Endothelial cell of umbilical vein (primary cell): ENCODE measurements around the gene BCL2L14. TPM values are rescaled to one million over a fixed set of nuclear protein-coding genes. Genes with fewer than 3 reads are reported as not detected.

Source experiments
- BruUV-seq: library from RNA; stranded (reverse); fragments of 400-500 nt; replicated peaks from 2 replicates; lab custom pipeline; 2021; lab: Mats Ljungman, UMichigan
- CTCF ChIA-PET: fragments of 300-600, 350-600 bp; sonication (Branson Sonifier 250); formaldehyde crosslinking; loops from one replicate; lab custom pipeline; 2021; ENCODE audit warnings: antibody characterized with exemption, inconsistent platforms; lab: Charles Lee
- POLR2A ChIA-PET: fragments of 300-600, 350-600 bp; sonication (Branson Sonifier 250); formaldehyde crosslinking; loops from one replicate; lab custom pipeline; 2021; ENCODE audit warnings: antibody characterized with exemption, inconsistent platforms; lab: Charles Lee
- DNase-seq: peaks from one replicate; pipeline ENCODE4 v3.0.0-alpha.2; 2011; ENCODE audit warnings: low read depth, low spot score
- FAIRE-seq: peaks from 2 replicates; lab custom pipeline; 2011; peaks lifted over from hg19 to GRCh38; lab: Jason Lieb, UNC
- H2AFZ ChIP-seq: 2 replicates; pipeline ENCODE4 v1.6.0; 2012; ENCODE audit warnings: low read depth, low read length, control low read depth, inconsistent platforms
- H3K27ac ChIP-seq: 2 replicates; pipeline ENCODE4 v1.5.1; 2011; ENCODE audit warnings: low read depth, mild to moderate bottlenecking, control low read depth, low read length, moderate library complexity; ENCODE audit not compliant: insufficient read depth
- H3K27me3 ChIP-seq, 2 experiments: 2 replicates each; pipeline versions ENCODE4 v1.6.0 to v1.6.1; 2011; ENCODE audit warnings: low read length in 2 of 2, mixed read lengths in 1 of 2; ENCODE audit not compliant: control insufficient read depth in 2 of 2, insufficient read depth in 2 of 2
- H3K36me3 ChIP-seq, 2 experiments: 2 replicates in 1 of 2; 3 replicates in 1 of 2; pipeline ENCODE4 v1.5.1; 2011; ENCODE audit warnings: low read length in 2 of 2, mild to moderate bottlenecking in 1 of 2, moderate library complexity in 1 of 2; ENCODE audit not compliant: control insufficient read depth in 2 of 2, insufficient read depth in 2 of 2; ENCODE audit errors: extremely low read depth in 1 of 2
- H3K4me1 ChIP-seq: 3 replicates; pipeline ENCODE4 v1.5.1; 2011; ENCODE audit warnings: mild to moderate bottlenecking, low read length; ENCODE audit not compliant: control insufficient read depth, insufficient read depth; ENCODE audit errors: extremely low read depth
- H3K4me2 ChIP-seq: 2 replicates; pipeline ENCODE4 v1.6.1; 2011; ENCODE audit warnings: low read length, control low read depth, mixed read lengths; ENCODE audit not compliant: insufficient read depth
- H3K4me3 ChIP-seq, 3 experiments: fragments of 200-600 bp in 1 of 3; sonication (generic), shearing (Covaris generic) in 1 of 3; replicated peaks in 1 of 3; 2 replicates each; pipeline ENCODE4 v1.5.1; 2011 to 2016; ENCODE audit warnings: control low read depth in 3 of 3, low read length in 3 of 3, mild to moderate bottlenecking in 2 of 3, inconsistent platforms in 1 of 3, low read depth in 1 of 3, moderate library complexity in 1 of 3; ENCODE audit not compliant: insufficient read depth in 1 of 3
- H3K79me2 ChIP-seq: 2 replicates; pipeline ENCODE4 v1.6.0; 2012; ENCODE audit warnings: low read length, inconsistent platforms; ENCODE audit not compliant: control insufficient read depth, insufficient read depth
- H3K9ac ChIP-seq: replicated peaks from 2 replicates; pipeline ENCODE3; 2011; ENCODE audit warnings: low read length, control low read depth; ENCODE audit not compliant: insufficient read depth; ENCODE audit errors: extremely low read depth
- H3K9me1 ChIP-seq: replicated peaks from 3 replicates; pipeline ENCODE4 v1.6.0; 2011; ENCODE audit warnings: mild to moderate bottlenecking, low read length; ENCODE audit not compliant: control insufficient read depth, insufficient read depth; ENCODE audit errors: extremely low read depth
- H3K9me3 ChIP-seq: replicated peaks from 2 replicates; pipeline ENCODE4 v1.5.1; 2012; ENCODE audit warnings: low read length, inconsistent platforms; ENCODE audit not compliant: control insufficient read depth, insufficient read depth
- H4K20me1 ChIP-seq: replicated peaks from 2 replicates; pipeline ENCODE3; 2011; ENCODE audit warnings: mild to moderate bottlenecking, low read length; ENCODE audit not compliant: control insufficient read depth, insufficient read depth; ENCODE audit errors: extremely low read depth
- EZH2 ChIP-seq: IDR thresholded peaks from 2 replicates; pipeline ENCODE4 v1.6.1; 2012; ENCODE audit warnings: borderline replicate concordance, low read depth, mild to moderate bottlenecking, moderate library complexity, low read length, inconsistent platforms; ENCODE audit not compliant: severe bottlenecking
- FOS ChIP-seq: IDR thresholded peaks from 2 replicates; pipeline ENCODE4 v1.6.1; 2011; ENCODE audit warnings: mild to moderate bottlenecking, low read length, moderate library complexity, borderline replicate concordance; ENCODE audit not compliant: insufficient read depth
- JUN ChIP-seq: IDR thresholded peaks from 2 replicates; pipeline ENCODE4 v1.6.1; 2011; ENCODE audit warnings: borderline replicate concordance, low read depth; ENCODE audit not compliant: insufficient read length, insufficient read depth
- MYC ChIP-seq: IDR thresholded peaks from one replicate; pipeline ENCODE4 v1.6.1; 2011; ENCODE audit warnings: mild to moderate bottlenecking, low read depth, low read length
- POLR2A ChIP-seq: IDR thresholded peaks from 2 replicates; pipeline ENCODE4 v1.6.1; 2012; ENCODE audit warnings: low read depth, mild to moderate bottlenecking, control low read depth, low read length
- POLR2AphosphoS5 ChIP-seq: IDR thresholded peaks from 2 replicates; pipeline ENCODE4 v1.6.1; 2012; ENCODE audit warnings: low read depth, mild to moderate bottlenecking, control low read depth, low read length, moderate library complexity; ENCODE audit not compliant: insufficient read depth
- dilution Hi-C: fragments of 300-500 bp; cut with MboI; formaldehyde crosslinking; loops from one replicate; pipeline ENCODE4 v1.15.0; 2019; ENCODE audit warnings: low sequenced_read_pairs; ENCODE audit not compliant: extremely low pct_ligation_motif_present
- intact Hi-C: fragments of 100-400 bp; cut with micrococcal nuclease; formaldehyde crosslinking; loops from one replicate; pipeline ENCODE4 v1.10.0; 2022
- polyA plus RNA-seq, 4 experiments: library from polyadenylated mRNA; depleted of rRNA in 3 of 4; stranded (reverse) in 3 of 4; unstranded in 1 of 4; fragments of >200 nt; gene quantifications; 2 replicates each; pipeline versions ENCODE4 v1.2.1 to v1.2.3, GENCODE V29; 2011 to 2012; ENCODE audit warnings: missing spikeins in 1 of 4
- total RNA-seq: library from RNA; stranded (reverse); gene quantifications from 2 replicates; pipeline ENCODE4 v1.2.3, GENCODE V29; 2021
- TF ChIP-seq, protein P1 (sequence below): IDR thresholded peaks from 2 replicates; pipeline ENCODE4 v1.6.1; 2011; ENCODE audit not compliant: insufficient read depth, insufficient read length
- TF ChIP-seq, protein P2 (sequence below), 2 donors: IDR thresholded peaks; 1 replicate in 1 of 2; 2 replicates in 1 of 2; pipeline ENCODE4 v1.5.1; 2011; ENCODE audit warnings: low read length in 2 of 2, mild to moderate bottlenecking in 2 of 2, moderate library complexity in 2 of 2, control low read depth in 1 of 2, inconsistent platforms in 1 of 2, low read depth in 1 of 2; ENCODE audit not compliant: insufficient read depth in 1 of 2; ENCODE audit errors: extremely low read depth in 1 of 2

The BCL2L14 gene
- total and polyA plus RNA-seq, 2 donors (not counting 3 experiments of a cell fraction or from before 2014, with no cell fraction given) = not detected

DNA sequence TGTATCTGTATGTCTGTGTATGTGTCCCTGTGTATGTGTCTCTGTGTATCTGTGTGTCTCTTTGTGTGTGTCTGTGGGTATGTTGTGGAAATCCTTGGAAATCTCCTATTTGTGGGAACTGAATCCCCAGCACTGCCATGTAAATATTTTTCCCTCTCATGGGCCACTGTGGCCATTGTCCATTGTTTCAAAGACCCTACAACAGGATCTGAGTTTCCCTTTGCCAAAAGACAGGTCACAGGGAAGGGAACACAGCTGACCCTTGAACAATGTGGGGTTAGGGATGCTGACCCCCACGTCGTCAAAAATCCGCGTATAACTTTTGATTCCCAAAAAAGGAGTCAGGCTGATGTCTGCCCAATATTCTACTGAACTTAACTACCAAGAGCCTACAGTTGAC, 22.5 kb upstream of the BCL2L14 start:
- FAIRE-seq (no peak), DNase-seq (peak; percentile 38)
- H3K79me2 ChIP-seq = no peaks in the 10 kb centered on the region
- POLR2A ChIA-PET = no interaction called here
- no peaks in the 10 kb centered on the region for H3K9me3 ChIP-seq
- H3K27ac ChIP-seq = no peak overlapping the region
- no peak overlapping the region for H3K4me2 ChIP-seq
- peaks cover 9 to 21% of the 10 kb centered on the region in 2 experiments for H3K27me3 ChIP-seq
- H3K4me1 ChIP-seq = peaks cover 4% of the 10 kb centered on the region
- dilution Hi-C loops (loop anchor here (25.0 kb wide), 1 partner anchor 461 kb away; no protein-coding TSS in a partner anchor), intact Hi-C loops (no loop called here)
- no peak overlapping the region for H3K9ac ChIP-seq
- no peaks in the 10 kb centered on the region for H4K20me1 ChIP-seq
- CTCF ChIA-PET = no interaction called here
- no peaks in the 10 kb centered on the region for H3K36me3 ChIP-seq
- no TSS peak for BruUV-seq
- TF ChIP-seq, protein P1, sequence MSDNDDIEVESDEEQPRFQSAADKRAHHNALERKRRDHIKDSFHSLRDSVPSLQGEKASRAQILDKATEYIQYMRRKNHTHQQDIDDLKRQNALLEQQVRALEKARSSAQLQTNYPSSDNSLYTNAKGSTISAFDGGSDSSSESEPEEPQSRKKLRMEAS = no peak
- TF ChIP-seq FOS (no peak), JUN (no peak), POLR2AphosphoS5 (no peak), POLR2A (no peak), EZH2 (no peak)
- no peaks in the 10 kb centered on the region for H3K9me1 ChIP-seq
- no peak overlapping the region for H3K4me3 ChIP-seq
- no peak overlapping the region for H2AFZ ChIP-seq

DNA sequence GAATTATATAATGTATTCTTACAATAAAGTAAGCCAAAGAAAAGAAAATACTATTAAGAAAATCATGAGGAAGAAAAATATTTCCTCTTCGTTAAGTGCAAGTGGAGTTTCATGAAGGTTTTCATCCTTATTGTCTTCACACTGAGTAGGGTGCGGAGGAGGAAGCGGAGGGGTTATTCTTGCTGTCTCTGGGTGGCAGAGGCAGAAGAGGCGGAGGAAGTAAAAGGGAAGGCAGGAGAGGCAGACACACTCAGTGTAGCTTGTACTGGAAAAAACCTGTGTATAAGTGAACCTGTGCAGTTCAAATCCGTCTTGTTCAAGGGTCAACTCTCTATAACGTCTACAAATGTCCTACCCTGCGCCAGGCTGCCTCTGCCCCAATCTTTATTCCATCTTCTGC, 22.0 kb upstream of the BCL2L14 start:
- ChIA-PET POLR2A (no interaction called here), CTCF (no interaction called here)
- Histone ChIP-seq H3K9me1 (no peaks in the 10 kb centered on the region), H3K4me3 (no peak overlapping the region), H3K4me2 (no peak overlapping the region), H3K9ac (no peak overlapping the region), H3K27ac (no peak overlapping the region), H3K36me3 (no peaks in the 10 kb centered on the region), H3K79me2 (no peaks in the 10 kb centered on the region), H3K9me3 (no peaks in the 10 kb centered on the region), H2AFZ (no peak overlapping the region), H3K27me3 (peaks cover 9 to 21% of the 10 kb centered on the region in 2 experiments), H4K20me1 (no peaks in the 10 kb centered on the region), H3K4me1 (peaks cover 4% of the 10 kb centered on the region)
- TF ChIP-seq MYC = no peak
- TF ChIP-seq, protein P1 = no peak
- TF ChIP-seq, protein P2, sequence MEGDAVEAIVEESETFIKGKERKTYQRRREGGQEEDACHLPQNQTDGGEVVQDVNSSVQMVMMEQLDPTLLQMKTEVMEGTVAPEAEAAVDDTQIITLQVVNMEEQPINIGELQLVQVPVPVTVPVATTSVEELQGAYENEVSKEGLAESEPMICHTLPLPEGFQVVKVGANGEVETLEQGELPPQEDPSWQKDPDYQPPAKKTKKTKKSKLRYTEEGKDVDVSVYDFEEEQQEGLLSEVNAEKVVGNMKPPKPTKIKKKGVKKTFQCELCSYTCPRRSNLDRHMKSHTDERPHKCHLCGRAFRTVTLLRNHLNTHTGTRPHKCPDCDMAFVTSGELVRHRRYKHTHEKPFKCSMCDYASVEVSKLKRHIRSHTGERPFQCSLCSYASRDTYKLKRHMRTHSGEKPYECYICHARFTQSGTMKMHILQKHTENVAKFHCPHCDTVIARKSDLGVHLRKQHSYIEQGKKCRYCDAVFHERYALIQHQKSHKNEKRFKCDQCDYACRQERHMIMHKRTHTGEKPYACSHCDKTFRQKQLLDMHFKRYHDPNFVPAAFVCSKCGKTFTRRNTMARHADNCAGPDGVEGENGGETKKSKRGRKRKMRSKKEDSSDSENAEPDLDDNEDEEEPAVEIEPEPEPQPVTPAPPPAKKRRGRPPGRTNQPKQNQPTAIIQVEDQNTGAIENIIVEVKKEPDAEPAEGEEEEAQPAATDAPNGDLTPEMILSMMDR (IDR thresholded peaks at IDR 0.05; ENCODE audit: extremely low read depth in 1 of 2, insufficient read depth in 1 of 2, low read depth in 1 of 2, low read length in 2 of 2) = no peak
- no peak for DNase-seq
- intact Hi-C loops = no loop called here
- no peak for FAIRE-seq
- BruUV-seq = no TSS peak
- dilution Hi-C loops = loop anchor here (25.0 kb wide), 1 partner anchor 461 kb away; no protein-coding TSS in a partner anchor
